ENCODE data around the gene SLC38A3.
A peak's percentile ranks its signal among the peaks of the same experiment; 100 is the strongest.
"Not testable (repeated sequence)": the region's sequence is repeated elsewhere in the genome, so short reads cannot be mapped to it uniquely, and the experiment has no call there.

The SLC38A3 gene

DNA sequence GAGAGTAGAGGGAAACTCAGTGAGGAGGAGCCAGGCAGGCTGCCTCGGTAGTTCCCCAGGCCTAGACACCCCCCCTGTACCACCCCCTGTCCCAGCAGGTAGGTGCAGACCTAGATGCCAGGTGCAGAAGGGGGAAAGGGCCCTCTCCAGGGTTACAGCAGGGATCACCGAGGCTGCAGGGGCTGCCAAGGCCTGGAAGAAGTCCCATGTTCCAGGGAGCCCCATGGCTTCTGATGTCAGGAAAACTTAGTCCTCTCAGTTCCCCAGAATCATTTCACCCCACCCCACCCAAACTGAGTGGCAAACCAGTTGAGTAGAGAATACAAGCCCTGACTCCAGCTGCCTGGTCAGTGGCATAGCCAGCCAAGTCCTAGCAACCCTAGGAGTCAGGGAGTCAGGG lies 56.4 kb downstream of the SLC38A3 start:
- no peak for DNase-seq (ENCODE audit: low read depth)
- H3K4me3 ChIP-seq (ENCODE audit: control insufficient read depth, low read depth, low read length): no peak overlapping the region
- TF ChIP-seq, protein P1, sequence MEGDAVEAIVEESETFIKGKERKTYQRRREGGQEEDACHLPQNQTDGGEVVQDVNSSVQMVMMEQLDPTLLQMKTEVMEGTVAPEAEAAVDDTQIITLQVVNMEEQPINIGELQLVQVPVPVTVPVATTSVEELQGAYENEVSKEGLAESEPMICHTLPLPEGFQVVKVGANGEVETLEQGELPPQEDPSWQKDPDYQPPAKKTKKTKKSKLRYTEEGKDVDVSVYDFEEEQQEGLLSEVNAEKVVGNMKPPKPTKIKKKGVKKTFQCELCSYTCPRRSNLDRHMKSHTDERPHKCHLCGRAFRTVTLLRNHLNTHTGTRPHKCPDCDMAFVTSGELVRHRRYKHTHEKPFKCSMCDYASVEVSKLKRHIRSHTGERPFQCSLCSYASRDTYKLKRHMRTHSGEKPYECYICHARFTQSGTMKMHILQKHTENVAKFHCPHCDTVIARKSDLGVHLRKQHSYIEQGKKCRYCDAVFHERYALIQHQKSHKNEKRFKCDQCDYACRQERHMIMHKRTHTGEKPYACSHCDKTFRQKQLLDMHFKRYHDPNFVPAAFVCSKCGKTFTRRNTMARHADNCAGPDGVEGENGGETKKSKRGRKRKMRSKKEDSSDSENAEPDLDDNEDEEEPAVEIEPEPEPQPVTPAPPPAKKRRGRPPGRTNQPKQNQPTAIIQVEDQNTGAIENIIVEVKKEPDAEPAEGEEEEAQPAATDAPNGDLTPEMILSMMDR (conservative IDR thresholded peaks at IDR 0.05; ENCODE audit: control insufficient read depth, insufficient read depth, low read depth, low read length): no peak

DNA sequence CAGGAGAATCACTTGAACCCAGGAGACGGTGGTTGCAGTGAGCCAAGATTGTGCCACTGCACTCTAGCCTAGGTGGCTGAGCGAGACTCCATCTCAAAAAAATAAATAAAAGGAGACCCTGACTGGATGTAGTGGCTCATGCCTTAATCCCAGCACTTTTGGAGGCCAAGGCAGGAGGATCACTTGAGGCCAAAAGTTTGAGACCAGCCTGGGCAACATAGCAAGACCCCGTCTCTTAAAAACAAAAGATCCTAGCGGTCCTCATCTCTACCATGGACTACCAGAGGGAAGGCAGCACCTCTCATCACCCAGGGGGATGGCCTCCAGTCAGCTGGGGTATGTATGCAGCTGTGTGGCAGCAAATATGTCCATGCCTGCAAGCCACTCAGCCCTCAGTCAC lies 57.1 kb downstream of the SLC38A3 start:
- not testable (repeated sequence) for H3K4me3 ChIP-seq (ENCODE audit: control insufficient read depth, low read depth, low read length); DNase-seq (ENCODE audit: low read depth)

DNA sequence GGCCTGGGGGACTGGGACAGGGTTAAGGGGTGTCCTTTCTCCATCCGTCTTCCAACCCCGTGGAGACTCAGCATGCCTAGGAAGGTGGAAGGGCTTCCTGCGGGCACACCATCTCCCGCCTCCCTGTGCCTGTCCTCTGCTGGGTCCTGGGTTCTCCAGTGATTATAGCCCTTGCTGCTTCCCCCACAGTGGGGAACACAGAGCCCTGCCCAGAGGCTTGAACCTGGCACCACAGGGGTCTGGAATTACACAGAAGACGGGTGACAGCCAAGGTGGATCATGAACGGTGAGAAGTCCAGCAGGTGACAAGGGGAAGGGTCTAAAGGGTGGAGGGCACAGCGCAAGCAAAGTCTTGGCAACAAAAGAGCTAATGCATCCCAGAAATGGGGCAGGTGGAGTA lies 57.7 kb downstream of the SLC38A3 start:
- TF ChIP-seq, protein P1 (conservative IDR thresholded peaks at IDR 0.05; ENCODE audit: control insufficient read depth, insufficient read depth, low read depth, low read length): no peak
- no peak overlapping the region for H3K4me3 ChIP-seq (ENCODE audit: control insufficient read depth, low read depth, low read length)
- DNase-seq (ENCODE audit: low read depth): no peak

GRCh38 chr3:50263478-50264382 lies 58.7 kb downstream of the SLC38A3 start:
- TF ChIP-seq, protein P1 (conservative IDR thresholded peaks at IDR 0.05; ENCODE audit: control insufficient read depth, insufficient read depth, low read depth, low read length): no peak
- DNase-seq (ENCODE audit: low read depth): no peak
- H3K4me3 ChIP-seq (ENCODE audit: control insufficient read depth, low read depth, low read length): no peak overlapping the region

- no peak overlapping the region for H3K4me3 ChIP-seq (ENCODE audit: control insufficient read depth, low read depth, low read length)
- peak; percentile 77 for DNase-seq (ENCODE audit: low read depth)
- TF ChIP-seq, protein P1 (conservative IDR thresholded peaks at IDR 0.05; ENCODE audit: control insufficient read depth, insufficient read depth, low read depth, low read length): no peak
Observed at GRCh38 chr3:50264383-50264963, 59.4 kb downstream of the SLC38A3 start.

GRCh38 chr3:50264964-50265485 lies 60.0 kb downstream of the SLC38A3 start:
- H3K4me3 ChIP-seq (ENCODE audit: control insufficient read depth, low read depth, low read length): no peak overlapping the region
- TF ChIP-seq, protein P1 (conservative IDR thresholded peaks at IDR 0.05; ENCODE audit: control insufficient read depth, insufficient read depth, low read depth, low read length): no peak
- DNase-seq (ENCODE audit: low read depth): no peak

DNA sequence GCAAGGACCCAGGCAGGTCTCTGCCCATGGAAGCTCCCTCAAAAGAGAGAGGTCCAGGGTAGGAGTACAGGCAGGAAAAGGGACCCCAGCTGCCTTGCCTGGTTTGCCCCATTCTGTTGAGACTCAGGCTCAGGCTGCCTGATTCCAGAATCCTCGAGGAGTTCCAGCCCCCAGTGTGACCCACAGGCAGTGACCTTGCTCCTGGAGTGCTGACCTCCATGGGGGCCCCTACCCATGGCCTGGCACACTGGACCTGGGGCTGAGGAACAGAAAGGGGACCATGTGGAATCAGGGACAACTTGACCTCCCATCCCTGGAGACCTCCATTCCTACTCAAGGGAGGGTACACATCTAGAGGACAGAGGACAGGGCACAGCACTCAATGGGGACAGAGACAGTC lies 60.5 kb downstream of the SLC38A3 start:
- H3K4me3 ChIP-seq (ENCODE audit: control insufficient read depth, low read depth, low read length): no peak overlapping the region
- TF ChIP-seq, protein P1 (conservative IDR thresholded peaks at IDR 0.05; ENCODE audit: control insufficient read depth, insufficient read depth, low read depth, low read length): no peak
- DNase-seq (ENCODE audit: low read depth): no peak
